Middle frontal gyrus (tissue), 1 donor: ENCODE results near the gene HOXA9.
A peak's percentile ranks its signal among the peaks of the same experiment; 100 is the strongest.

Experiments used
- DNase-seq: peaks from one replicate; pipeline ENCODE4 v3.0.0-alpha.2; 2015; ENCODE audit warnings: low spot score; ENCODE audit errors: extremely low spot score

HOXA9 gene

DNA sequence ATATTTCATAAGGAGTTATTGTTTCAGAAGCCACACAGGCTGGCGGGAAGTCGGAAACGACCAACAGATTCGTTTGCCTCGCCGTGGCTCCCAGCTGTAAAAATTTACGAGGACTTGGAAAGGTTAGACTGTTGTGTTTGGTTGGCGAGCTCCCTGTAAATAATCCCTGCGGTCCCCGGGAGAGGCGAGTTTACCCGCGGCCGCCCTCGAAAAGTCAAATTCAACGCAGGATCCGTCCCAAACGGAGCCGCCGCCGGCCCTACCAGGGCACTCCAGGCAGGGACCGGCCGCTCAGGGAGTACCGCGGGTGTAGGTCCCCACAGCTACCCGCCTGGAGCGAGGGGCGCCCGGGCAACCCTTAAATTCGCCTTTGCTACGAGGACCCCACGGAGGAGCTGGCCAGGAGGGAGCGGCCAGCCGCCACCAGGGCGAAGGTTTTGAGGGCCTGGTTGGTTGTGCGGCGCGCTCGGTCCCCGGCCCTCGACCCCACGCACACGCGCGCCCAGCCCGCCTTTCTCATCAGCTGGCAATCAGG is 726 bp upstream of the HOXA9 start:
- DNase-seq = no peak

DNA sequence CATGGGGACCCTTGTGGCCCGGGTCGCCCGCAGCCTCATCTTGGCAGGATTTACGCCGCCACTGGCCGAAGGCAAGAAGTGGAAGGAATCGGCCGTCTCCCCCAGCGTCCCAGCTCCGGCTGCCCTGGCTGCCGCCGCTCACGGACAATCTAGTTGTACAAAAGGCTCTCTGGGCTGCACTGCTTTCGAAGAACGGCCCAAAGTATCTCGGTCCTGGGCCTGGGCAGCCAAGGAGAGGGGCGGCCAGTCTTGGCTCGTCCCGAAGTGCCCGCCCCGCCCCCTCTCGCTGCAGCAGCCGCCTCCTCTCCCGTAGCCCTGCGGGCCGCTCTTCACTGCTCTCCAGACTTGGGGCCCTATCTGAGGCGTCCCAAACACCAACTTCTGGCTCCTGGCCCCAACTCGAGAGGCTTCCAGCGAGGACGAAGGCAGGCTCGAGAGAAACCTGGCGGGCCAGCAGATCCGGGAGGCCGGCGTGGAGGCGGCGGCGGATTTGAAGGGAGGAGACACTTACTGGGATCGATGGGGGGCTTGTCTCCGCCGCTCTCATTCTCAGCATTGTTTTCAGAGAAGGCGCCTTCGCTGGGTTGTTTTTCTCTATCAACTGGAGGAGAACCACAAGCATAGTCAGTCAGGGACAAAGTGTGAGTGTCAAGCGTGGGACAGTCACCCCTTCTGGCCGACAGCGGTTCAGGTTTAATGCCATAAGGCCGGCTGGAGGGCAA is 809 bp downstream of the HOXA9 start:
- DNase-seq = no peak

DNA sequence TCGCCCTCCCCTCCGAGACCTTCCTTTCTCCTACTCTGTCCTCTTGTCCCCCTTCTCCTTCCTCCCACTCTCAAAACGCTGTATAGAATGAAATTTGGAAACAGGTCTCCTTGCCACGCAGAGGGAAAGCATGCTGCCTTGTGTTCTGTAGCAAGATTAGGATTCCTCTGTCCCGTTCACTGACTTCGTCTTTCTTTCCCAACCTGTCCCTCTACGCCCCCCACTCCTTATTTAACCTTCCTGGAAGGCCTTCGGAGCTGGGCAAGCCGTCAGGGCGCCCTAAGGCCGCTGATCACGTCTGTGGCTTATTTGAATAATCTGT is 1.3 kb downstream of the HOXA9 start:
- no peak for DNase-seq

DNA sequence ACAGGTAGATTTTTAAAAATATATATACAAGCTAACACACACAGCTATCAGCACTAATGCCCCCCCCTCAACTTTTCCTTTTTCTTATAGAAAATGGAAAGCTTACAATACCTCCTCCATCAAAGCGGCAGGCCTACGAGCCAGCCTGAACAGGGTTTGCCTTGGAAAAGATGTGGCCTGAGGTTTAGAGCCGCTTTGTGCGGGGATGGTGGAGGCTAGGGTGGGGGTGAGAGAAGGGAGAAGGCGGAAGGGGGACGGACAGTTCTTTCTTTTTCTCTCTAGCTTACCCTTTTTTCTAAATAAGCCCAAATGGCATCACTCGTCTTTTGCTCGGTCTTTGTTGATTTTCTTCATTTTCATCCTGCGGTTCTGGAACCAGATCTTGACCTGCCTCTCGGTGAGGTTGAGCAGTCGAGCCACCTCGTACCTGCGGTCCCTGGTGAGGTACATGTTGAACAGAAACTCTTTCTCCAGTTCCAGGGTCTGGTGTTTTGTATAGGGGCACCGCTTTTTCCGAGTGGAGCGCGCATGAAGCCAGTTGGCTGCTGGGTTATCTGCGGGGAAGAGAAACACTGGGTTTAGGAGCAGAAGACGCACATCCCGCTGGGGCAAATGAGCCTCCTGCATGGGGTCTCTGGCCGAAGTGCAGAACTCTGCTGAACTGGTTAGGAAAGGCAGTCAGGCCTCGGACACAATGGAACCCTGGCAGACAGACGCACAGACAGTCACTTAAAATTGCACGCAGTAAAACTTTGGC is 1.9 kb downstream of the HOXA9 start:
- no peak for DNase-seq

DNA sequence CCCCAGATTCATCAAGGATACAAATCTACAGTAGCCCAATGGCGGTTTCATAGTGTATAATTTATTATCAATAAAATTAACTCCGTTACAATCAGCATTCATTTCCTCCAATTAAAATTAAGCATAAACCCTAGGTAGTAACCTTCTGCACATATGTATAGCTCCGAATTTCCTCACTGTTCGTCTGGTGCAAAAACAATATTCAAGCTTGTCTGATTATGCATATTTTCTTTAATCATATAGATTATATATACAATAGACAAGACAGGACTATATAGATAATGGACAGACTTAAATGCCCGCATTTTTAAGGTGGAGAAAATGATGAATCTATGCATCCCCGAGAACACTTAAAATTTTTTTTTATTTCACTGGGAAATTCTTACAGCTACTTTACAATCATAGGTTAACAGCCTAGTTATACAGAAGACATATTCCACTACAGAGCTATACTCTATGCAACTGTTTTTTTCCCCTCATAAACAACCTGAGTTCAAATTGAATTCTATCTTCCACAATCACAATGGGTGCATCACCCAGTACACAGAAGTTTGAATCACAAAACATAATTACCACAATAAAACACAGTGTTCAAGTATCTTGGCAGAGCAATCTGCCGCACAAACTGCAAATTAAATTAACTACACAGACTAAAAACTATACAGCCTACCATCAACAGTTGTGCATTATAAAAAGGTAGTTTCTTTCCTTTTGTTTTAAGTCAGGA is 2.6 kb downstream of the HOXA9 start:
- no peak for DNase-seq

DNA sequence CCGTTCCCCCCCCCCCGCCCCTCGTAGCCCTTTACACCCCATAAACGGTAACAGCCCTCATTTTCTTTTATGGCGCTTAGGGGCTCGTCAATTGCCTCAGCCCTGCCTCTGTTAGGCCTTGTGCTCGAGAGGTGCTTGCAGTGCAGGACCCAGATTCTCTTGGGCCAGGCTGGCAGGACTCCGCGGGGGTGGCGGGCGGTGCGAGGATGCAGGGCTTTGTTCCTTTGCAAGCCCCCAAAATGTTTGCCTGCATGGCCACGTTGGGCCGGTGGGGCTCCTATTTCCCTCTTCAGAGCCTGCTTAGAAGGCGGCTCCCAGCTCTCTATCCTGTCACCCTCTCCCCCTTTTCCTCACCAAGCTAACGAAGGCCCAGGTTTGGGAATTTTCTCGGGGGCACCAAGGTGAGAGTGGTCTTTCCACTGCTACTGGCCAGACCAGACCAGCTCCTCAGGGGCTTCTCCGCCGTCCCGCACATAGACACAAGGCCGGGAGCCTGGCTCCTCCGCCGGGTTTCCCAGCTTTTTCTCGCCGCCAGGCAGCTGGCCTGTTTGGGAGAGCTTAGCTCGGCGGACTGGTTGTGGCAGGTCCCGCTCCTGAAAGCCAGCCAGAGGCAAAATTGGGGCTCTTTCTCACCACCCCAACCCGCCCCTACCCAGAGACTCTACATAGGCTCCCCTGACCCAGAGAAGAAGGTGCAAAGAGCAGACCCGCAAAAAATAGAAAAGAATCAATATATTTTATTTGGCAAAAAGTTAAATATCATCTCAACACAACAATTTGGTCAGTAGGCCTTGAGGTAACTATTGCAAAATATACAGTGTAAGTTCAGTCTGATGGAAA is 3.4 kb downstream of the HOXA9 start:
- no peak for DNase-seq

DNA sequence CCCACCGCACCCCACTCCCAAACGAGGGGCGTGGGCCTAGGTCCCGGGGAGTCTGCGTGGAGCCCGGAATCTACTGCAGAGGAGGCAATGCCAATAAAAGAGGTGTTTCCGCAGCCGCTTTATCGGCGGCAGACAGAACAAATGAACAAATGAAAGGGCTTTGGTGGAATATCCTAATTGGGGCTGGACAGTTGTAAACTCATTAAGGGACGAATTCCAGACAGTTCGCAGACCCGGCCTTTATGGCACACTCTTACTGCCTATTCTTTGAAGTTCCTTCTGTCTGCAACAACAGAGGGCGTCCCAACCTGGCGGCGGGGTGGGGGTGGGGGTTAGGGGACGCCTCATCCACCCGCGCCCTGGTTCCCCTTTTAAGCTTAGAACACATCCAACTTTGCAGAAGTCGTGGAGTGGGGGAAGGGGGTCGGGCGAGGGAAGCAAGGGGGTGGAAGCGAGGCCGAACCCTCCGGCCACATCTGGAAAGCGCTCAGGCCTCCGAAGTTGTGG is 4.1 kb downstream of the HOXA9 start:
- DNase-seq = no peak

DNA sequence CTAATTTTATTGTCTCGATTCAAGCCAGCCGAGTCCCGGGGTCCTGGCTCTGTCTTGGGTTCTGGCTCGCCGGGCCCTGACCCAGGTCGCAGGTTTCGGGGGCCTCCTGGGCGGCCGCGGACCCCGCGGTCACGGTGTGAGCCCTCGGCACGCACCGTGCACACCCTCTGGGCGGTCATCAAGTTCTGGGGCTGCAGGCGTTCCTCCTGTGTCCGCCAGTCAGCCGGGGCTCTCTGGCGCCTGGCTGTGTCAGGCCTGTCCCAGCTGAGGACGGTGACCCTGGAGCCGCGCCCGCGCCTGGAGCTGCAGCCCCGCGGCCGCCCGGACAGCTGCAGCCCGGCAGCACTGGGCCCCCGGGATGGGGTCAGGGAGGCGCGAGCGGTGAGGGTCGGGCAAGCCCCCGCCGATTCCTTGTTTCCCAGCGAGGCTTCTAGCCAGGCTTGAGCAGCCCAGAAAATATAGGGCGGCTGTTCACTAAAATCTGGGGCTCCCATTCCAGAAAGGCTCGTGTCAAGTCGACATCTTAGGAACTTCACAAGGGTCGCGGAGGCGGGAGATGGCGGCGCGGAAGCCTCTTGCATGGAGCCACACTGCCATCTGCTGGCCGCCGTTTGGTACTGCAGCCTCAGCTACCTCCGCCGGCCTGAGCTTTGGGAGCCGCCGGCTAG is 4.7 kb downstream of the HOXA9 start:
- DNase-seq = peak; percentile 26

DNA sequence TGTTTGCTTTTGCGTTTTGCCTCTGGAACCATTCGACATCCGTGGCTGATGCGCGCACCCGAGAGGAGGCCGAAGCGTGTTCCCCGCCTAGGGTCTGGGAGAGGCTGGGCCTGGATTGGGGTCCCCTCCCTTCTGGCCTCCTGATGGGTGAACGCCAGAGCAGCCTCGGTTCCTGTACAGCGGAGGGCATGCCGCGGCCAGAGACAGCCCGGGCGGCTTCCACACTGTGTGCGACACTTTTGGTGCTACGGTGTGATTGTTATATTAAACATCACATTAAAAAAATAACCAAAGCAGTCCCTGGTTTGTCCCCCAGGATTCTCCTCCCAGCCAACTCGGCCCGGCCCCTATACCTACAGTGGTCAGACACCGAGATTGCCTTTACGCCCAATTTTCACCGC is 5.2 kb downstream of the HOXA9 start:
- no peak for DNase-seq

DNA sequence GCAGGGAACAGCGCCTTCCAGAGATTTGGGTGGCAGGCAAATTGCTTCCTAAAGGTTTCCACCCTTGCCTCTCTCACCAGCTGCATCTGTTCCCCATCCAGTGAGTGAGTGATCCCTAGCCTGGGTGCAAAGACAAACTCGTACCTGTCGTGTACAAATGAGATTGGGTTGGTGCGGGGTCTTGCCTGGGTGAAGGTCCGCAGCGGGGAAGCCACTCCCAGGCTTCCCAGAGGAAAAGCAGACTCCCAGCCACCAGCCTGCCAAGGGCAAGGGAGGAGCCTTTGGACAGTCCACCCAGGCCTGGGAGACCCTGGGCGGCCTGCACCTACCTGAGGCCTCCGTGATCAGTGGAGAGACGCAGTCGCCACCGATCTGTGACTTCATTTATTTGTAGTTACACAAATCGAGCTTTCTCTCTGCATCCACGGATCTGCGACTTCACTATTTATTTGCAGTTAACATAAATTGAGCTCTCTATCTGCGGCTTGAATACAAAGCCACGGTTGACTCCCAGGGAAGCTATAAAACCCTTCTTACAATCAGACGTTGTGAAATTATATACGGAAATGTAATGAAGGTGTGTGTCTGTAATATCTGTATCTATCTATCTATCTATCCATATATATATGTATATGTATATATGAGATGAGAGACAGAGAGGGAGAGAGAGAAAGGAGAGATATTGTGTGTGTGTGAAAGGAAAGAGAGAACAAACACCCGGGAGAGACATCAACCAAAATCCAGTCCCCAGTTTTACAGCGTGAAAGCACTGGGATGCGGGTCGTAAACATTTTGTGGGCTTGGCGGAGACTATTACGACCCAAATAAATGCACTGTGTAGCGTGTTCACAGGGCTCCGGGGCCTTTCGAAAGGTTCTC is 5.8 kb downstream of the HOXA9 start:
- no peak for DNase-seq

DNA sequence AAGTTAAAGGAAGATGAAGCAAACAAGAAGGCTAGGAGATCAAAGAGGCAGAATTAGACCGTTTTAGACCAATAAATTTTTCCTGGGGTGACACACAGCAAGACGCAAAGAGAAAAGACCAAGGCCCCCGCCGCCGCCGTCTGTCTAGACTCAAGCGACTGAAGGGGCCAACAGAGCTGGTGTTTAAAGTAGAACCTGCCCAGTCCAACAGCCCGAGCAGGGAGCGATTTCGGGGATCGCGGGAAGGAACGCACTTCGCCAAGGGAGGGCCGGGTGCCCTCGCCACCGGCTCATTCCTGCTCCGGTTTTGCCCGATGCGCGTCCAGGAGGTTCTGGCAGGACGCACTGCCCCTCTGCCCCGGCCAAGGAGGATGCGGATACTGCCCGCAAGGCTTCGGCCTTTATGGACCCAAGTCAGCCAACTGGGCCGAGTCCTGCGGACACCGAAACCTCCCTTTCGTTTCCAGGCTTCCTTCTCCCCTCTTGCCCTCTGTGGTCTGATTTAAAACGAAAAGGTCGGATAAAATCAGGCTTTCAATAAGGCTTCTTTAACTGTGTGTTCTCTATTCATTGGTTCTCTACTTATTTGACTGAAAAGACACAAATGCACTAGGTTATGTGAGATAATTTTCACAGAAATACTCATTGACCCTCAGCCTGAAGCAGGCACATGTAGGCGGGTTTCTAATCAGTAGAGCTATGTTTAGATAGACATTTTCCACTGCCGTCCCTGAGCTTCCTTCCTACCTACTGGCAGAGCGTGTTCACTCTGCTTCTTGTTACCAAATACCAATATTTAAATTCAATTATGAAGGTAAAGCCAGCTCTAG is 6.7 kb downstream of the HOXA9 start:
- no peak for DNase-seq

DNA sequence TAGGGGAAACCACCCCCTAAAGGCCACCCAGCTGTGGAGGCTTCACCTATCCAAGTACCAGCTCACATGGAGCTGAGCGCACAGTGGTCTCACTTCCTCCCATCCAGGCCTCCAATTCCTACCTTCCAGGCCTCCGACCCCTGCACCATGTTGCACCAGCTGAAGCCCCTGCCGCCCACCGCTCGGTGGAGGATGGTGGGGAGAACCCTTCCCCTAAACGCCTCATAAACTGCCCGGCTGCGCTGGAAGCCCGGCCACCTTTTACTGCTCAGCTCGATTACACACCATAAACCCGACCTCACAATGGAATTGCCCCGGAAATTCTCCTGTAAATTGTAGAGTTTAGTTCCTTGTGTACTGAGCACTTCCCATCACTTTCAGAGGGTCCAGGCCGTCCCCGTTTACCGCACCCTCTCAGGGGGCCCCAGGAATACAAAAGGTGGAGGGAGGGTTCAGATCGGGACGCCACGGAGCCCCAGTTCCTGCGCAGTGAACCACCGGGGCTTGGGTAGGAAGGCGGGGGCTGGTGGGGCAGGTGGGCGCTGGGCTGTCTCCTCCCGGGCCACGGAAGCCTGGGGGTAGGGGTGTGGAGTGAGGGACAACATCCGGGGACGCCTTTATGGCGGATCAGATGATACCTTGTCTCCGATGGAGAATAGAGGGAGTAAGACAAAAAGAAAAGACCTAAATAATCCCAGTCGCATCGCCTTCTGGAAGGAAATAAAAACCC is 7.5 kb downstream of the HOXA9 start:
- no peak for DNase-seq

DNA sequence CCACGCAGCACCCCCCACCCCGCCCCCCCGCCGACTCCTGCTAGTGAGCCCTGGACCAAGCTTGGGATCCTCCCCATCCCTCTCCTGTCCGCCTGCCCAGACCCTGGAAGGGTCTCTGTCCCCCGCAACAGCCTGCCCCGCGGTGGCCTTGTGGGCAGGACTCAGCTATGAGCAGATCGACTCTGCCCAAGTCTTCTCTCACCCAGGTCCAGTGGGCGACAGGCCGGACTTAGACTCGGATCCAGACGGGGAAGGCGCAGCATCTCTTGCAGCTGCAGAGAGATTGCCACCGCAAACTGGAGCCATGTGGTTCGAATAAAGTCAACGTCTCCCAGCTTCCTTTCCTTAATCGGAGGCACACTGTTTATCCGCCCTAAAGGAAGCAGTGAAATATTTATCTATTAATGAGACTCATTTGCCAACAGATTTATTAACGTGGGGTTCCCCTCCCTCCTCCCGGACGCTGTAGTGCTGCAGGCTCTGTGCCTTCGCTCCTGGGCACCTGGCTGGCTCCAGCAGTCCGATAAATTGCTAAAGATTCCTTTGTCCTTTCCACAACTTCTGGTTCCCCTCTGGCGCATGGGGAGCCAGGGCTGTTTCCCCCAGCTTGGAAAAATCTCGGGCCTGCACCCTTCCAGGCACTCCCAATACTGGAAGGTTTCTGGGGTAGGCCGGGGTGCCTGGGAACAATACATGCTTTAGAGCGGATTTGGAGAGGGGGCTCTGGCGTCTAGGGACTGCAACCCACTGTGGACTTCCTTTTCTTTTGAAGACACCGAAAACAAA is 8.2 kb downstream of the HOXA9 start:
- no peak for DNase-seq

DNA sequence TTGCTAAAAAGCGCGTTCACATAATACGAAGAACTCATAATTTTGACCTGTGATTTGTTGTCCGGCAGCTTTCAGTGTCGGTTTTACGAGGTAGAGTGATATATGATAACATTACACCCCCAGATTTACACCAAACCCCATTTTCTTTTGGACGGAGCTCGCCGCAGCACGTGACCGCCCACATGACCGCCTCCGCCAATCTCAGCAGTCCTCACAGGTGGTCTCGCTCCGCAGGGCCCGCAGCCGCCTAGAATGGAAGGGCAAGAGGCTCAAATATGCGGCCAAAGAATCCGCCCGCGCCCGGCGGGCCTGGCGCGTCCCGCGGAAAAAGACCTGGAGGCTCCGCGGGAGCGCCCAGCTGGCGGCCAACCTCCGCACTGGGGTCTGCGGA is 8.8 kb downstream of the HOXA9 start, which contains the start of gene HOXA7:
HOXA7 (minus strand) TSS at position 168 of the 391 bp plus-strand sequence; CDS start at position 38, 130 bp downstream.
- DNase-seq = no peak

DNA sequence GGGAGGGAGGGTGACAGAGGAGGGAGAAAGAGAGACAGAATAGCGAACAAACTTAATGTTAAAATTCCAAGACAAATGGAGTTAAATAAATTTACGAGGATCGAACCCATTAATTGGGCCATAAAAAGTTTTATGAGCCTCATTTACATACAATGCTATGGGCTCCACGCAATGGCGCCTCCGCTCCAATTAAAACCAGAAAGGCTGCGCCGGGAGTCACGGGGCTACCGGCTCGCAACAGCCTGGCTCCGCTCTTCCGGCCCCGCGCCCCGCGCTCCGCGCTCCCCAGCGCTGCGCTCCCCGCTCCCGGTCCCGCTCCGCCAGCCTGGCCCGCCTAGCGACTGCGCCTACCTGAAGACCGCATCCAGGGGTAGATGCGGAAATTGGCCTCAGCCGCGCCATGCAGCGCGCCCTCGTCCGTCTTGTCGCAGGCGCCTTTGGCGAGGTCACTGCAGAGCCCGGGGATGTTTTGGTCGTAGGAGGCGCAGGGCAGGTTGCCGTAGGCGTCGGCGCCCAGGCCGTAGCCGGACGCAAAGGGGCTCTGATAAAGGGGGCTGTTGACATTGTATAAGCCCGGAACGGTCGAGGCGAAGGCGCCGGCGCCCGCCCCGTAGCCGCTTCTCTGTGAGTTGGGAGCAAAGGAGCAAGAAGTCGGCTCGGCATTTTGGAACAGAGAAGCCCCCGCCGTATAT is 9.4 kb downstream of the HOXA9 start:
- DNase-seq = no peak
